ENCODE data around the gene XRCC5.

The XRCC5 gene

GRCh38 chr2:216119146-216119545 lies 10.0 kb downstream of the XRCC5 start:
- no peak overlapping the region for H3K4me3 ChIP-seq (ENCODE audit: insufficient read length, low read depth)
- H3K4me1 ChIP-seq (ENCODE audit: insufficient read depth, insufficient read length): no peaks in the 10 kb centered on the region
- H3K36me3 ChIP-seq (ENCODE audit: insufficient read depth, insufficient read length, low read length): peaks cover 93% of the 10 kb centered on the region
- DNase-seq (ENCODE audit: low read depth, low spot score): no peak
- no peak for TF ChIP-seq ZNF274 (IDR thresholded peaks at IDR 0.05; ENCODE audit: low read depth, low read length)
- no peak for TF ChIP-seq YY1 (IDR thresholded peaks at IDR 0.05; ENCODE audit: insufficient read depth, insufficient read length)
- no peak for TF ChIP-seq SUZ12 (IDR thresholded peaks at IDR 0.05; ENCODE audit: extremely low read depth, insufficient read depth, insufficient read length)
- no peak overlapping the region for H3K9ac ChIP-seq (ENCODE audit: insufficient read length, low read depth)
- no peaks in the 10 kb centered on the region for H3K27me3 ChIP-seq (ENCODE audit: insufficient read depth, insufficient read length)
- no peaks in the 10 kb centered on the region for H3K9me3 ChIP-seq (ENCODE audit: insufficient read depth, low read length)

DNA sequence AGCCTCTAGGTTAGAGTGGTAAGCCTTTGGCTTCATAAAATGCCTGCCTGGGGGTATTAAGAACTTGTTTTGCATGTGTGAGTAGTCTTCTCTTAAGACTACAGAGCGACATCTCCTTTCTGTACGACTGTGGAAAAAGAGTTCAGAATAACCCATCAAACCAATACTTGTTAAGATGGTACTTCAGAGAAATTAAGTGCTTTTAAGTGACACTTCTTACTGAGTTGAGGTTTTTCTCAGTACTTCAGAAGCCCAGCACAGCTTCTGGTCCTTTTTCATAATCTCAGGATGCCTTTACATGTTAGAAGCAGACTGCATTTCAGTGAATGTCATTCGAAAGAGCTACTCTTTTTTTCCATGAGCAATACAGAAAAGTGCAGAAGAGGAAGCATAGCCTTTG lies 10.8 kb downstream of the XRCC5 start:
- H3K27me3 ChIP-seq (ENCODE audit: insufficient read depth, insufficient read length): no peaks in the 10 kb centered on the region
- H3K4me3 ChIP-seq (ENCODE audit: insufficient read length, low read depth): no peak overlapping the region
- TF ChIP-seq SUZ12 (IDR thresholded peaks at IDR 0.05; ENCODE audit: extremely low read depth, insufficient read depth, insufficient read length) (no peak), ZNF274 (IDR thresholded peaks at IDR 0.05; ENCODE audit: low read depth, low read length) (no peak), YY1 (IDR thresholded peaks at IDR 0.05; ENCODE audit: insufficient read depth, insufficient read length) (no peak)
- H3K36me3 ChIP-seq (ENCODE audit: insufficient read depth, insufficient read length, low read length): peaks cover 97% of the 10 kb centered on the region
- no peak overlapping the region for H3K9ac ChIP-seq (ENCODE audit: insufficient read length, low read depth)
- H3K9me3 ChIP-seq (ENCODE audit: insufficient read depth, low read length): no peaks in the 10 kb centered on the region
- H3K4me1 ChIP-seq (ENCODE audit: insufficient read depth, insufficient read length): no peaks in the 10 kb centered on the region
- DNase-seq (ENCODE audit: low read depth, low spot score): no peak

DNA sequence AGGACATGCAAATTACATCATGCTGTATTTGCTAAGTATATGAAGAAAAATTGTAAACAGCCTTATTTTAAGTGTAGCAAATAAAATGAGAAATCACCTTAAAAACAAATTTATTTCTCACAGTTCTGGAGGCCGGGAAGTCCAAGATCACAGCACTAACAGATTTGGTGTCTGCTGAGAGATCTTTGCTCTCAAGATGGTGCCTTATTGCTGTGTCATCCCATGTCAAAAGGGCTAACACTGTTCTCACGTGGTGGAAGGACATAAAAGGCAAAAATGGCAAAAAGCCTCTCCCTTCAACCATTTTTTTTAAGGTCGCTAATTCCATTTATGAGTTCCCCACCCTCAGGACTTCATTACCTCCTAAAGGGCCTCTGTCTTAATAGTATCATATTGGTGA lies 12.1 kb downstream of the XRCC5 start:
- peaks cover 97% of the 10 kb centered on the region for H3K36me3 ChIP-seq (ENCODE audit: insufficient read depth, insufficient read length, low read length)
- no peak overlapping the region for H3K4me3 ChIP-seq (ENCODE audit: insufficient read length, low read depth)
- no peak overlapping the region for H3K9ac ChIP-seq (ENCODE audit: insufficient read length, low read depth)
- TF ChIP-seq YY1 (IDR thresholded peaks at IDR 0.05; ENCODE audit: insufficient read depth, insufficient read length): no peak
- no peak for TF ChIP-seq ZNF274 (IDR thresholded peaks at IDR 0.05; ENCODE audit: low read depth, low read length)
- TF ChIP-seq SUZ12 (IDR thresholded peaks at IDR 0.05; ENCODE audit: extremely low read depth, insufficient read depth, insufficient read length): no peak
- H3K9me3 ChIP-seq (ENCODE audit: insufficient read depth, low read length): no peaks in the 10 kb centered on the region
- H3K27me3 ChIP-seq (ENCODE audit: insufficient read depth, insufficient read length): no peaks in the 10 kb centered on the region
- H3K4me1 ChIP-seq (ENCODE audit: insufficient read depth, insufficient read length): no peaks in the 10 kb centered on the region
- no peak for DNase-seq (ENCODE audit: low read depth, low spot score)

DNA sequence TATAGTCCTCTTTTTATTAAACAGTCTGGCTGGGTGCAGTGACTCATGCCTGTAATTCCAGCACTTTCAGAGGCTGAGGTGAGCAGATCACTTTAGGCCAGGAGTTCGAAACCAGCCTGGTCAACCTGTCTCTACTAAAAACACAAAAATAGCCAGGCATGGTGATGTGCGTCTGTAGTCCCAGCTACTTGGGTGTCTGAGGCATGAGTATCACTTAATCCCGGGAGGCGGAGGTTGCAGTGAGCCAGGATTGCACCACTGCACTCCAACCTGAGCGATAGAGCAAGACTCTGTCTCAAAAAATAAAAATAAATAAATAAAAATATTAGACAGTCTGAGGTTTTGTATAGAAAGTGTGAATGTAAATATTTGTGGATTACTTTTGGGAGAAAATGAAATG lies 17.8 kb downstream of the XRCC5 start:
- H3K4me1 ChIP-seq (ENCODE audit: insufficient read depth, insufficient read length): peaks cover 2% of the 10 kb centered on the region
- DNase-seq (ENCODE audit: low read depth, low spot score): no peak
- H3K36me3 ChIP-seq (ENCODE audit: insufficient read depth, insufficient read length, low read length): peaks cover 94% of the 10 kb centered on the region
- H3K27me3 ChIP-seq (ENCODE audit: insufficient read depth, insufficient read length): no peaks in the 10 kb centered on the region
- no peaks in the 10 kb centered on the region for H3K9me3 ChIP-seq (ENCODE audit: insufficient read depth, low read length)
- H3K4me3 ChIP-seq (ENCODE audit: insufficient read length, low read depth): no peak overlapping the region
- no peak overlapping the region for H3K9ac ChIP-seq (ENCODE audit: insufficient read length, low read depth)
- TF ChIP-seq YY1 (IDR thresholded peaks at IDR 0.05; ENCODE audit: insufficient read depth, insufficient read length) (no peak), ZNF274 (IDR thresholded peaks at IDR 0.05; ENCODE audit: low read depth, low read length) (no peak), SUZ12 (IDR thresholded peaks at IDR 0.05; ENCODE audit: extremely low read depth, insufficient read depth, insufficient read length) (no peak)

- Histone ChIP-seq H3K9me3 (ENCODE audit: insufficient read depth, low read length) (no peaks in the 10 kb centered on the region), H3K36me3 (ENCODE audit: insufficient read depth, insufficient read length, low read length) (peaks cover 96% of the 10 kb centered on the region), H3K9ac (ENCODE audit: insufficient read length, low read depth) (no peak overlapping the region), H3K4me3 (ENCODE audit: insufficient read length, low read depth) (no peak overlapping the region), H3K4me1 (ENCODE audit: insufficient read depth, insufficient read length) (peaks cover 2% of the 10 kb centered on the region), H3K27me3 (ENCODE audit: insufficient read depth, insufficient read length) (no peaks in the 10 kb centered on the region)
- DNase-seq (ENCODE audit: low read depth, low spot score): no peak
- TF ChIP-seq YY1 (IDR thresholded peaks at IDR 0.05; ENCODE audit: insufficient read depth, insufficient read length): no peak
- TF ChIP-seq SUZ12 (IDR thresholded peaks at IDR 0.05; ENCODE audit: extremely low read depth, insufficient read depth, insufficient read length): no peak
- TF ChIP-seq ZNF274 (IDR thresholded peaks at IDR 0.05; ENCODE audit: low read depth, low read length): no peak
These were observed 21.3 kb downstream of the XRCC5 start for GRCh38 chr2:216130346-216130971.

- no peak for DNase-seq (ENCODE audit: low read depth, low spot score)
- TF ChIP-seq YY1 (IDR thresholded peaks at IDR 0.05; ENCODE audit: insufficient read depth, insufficient read length) (no peak), ZNF274 (IDR thresholded peaks at IDR 0.05; ENCODE audit: low read depth, low read length) (no peak), SUZ12 (IDR thresholded peaks at IDR 0.05; ENCODE audit: extremely low read depth, insufficient read depth, insufficient read length) (no peak)
- Histone ChIP-seq H3K9ac (ENCODE audit: insufficient read length, low read depth) (no peak overlapping the region), H3K27me3 (ENCODE audit: insufficient read depth, insufficient read length) (no peaks in the 10 kb centered on the region), H3K4me3 (ENCODE audit: insufficient read length, low read depth) (no peak overlapping the region), H3K9me3 (ENCODE audit: insufficient read depth, low read length) (no peaks in the 10 kb centered on the region), H3K36me3 (ENCODE audit: insufficient read depth, insufficient read length, low read length) (peaks cover 94% of the 10 kb centered on the region), H3K4me1 (ENCODE audit: insufficient read depth, insufficient read length) (peaks cover 2% of the 10 kb centered on the region)
These were observed 22.2 kb downstream of the XRCC5 start for GRCh38 chr2:216131175-216131926.

DNA sequence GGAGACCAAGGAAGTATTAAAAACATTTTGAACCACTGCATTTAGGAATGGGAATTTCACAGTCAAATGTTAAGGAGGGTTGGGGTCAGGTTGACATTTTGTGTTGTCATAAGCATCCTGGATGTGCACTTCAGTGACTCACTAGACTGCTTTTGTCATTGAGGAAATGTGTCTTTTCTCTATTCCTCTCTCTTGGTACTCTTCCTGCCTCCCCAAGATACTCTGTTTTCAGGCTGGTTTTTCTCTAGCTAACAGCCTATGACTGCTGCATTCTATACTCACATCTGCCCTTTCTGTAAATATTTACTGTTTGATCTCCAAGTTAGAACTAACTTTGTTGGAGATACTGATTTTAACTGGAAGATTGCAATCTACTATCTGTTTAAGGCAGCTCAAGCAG lies 23.4 kb downstream of the XRCC5 start:
- H3K36me3 ChIP-seq (ENCODE audit: insufficient read depth, insufficient read length, low read length): peaks cover 94% of the 10 kb centered on the region
- TF ChIP-seq YY1 (IDR thresholded peaks at IDR 0.05; ENCODE audit: insufficient read depth, insufficient read length): no peak
- TF ChIP-seq SUZ12 (IDR thresholded peaks at IDR 0.05; ENCODE audit: extremely low read depth, insufficient read depth, insufficient read length): no peak
- no peak for TF ChIP-seq ZNF274 (IDR thresholded peaks at IDR 0.05; ENCODE audit: low read depth, low read length)

More for the DNA sequence above, 23.4 kb downstream of the XRCC5 start:
- Histone ChIP-seq H3K9me3 (ENCODE audit: insufficient read depth, low read length) (no peaks in the 10 kb centered on the region), H3K9ac (ENCODE audit: insufficient read length, low read depth) (no peak overlapping the region), H3K4me1 (ENCODE audit: insufficient read depth, insufficient read length) (peaks cover 2% of the 10 kb centered on the region), H3K27me3 (ENCODE audit: insufficient read depth, insufficient read length) (no peaks in the 10 kb centered on the region), H3K4me3 (ENCODE audit: insufficient read length, low read depth) (no peak overlapping the region)
- no peak for DNase-seq (ENCODE audit: low read depth, low spot score)
